GM18499 (cell line): ENCODE measurements around the gene KIF15.
"Not testable (repeated sequence)": the region's sequence is repeated elsewhere in the genome, so short reads cannot be mapped to it uniquely, and the experiment has no call there.

Experiments
- ATAC-seq: cut with Tn5 transposase; IDR thresholded peaks from one replicate; pipeline ENCODE4 v1.9.1; 2021; ENCODE audit warnings: moderate number of reproducible peaks; ENCODE audit not compliant: insufficient read depth, unreplicated experiment

The KIF15 gene

GRCh38 chr3:44825264-44825925 lies 63.8 kb downstream of the KIF15 start:
- ATAC-seq, result no peak

GRCh38 chr3:44827196-44827595 lies 65.6 kb downstream of the KIF15 start:
- no peak for ATAC-seq

- ATAC-seq, result no peak
These were observed 69.6 kb downstream of the KIF15 start for GRCh38 chr3:44831232-44831631.

GRCh38 chr3:44832032-44832431 lies 70.4 kb downstream of the KIF15 start:
- ATAC-seq, result no peak

GRCh38 chr3:44832965-44833364 lies 71.4 kb downstream of the KIF15 start:
- no peak for ATAC-seq

GRCh38 chr3:44833394-44833793 lies 71.8 kb downstream of the KIF15 start:
- ATAC-seq, result no peak

GRCh38 chr3:44835684-44836083 lies 74.1 kb downstream of the KIF15 start:
- ATAC-seq, result no peak

GRCh38 chr3:44842376-44842775 lies 80.8 kb downstream of the KIF15 start:
- ATAC-seq, result no peak

- no peak for ATAC-seq
These were observed 84.2 kb downstream of the KIF15 start for GRCh38 chr3:44845528-44846520.

GRCh38 chr3:44848634-44849033 lies 87.0 kb downstream of the KIF15 start:
- no peak for ATAC-seq

GRCh38 chr3:44856663-44857062 lies 95.1 kb downstream of the KIF15 start:
- not testable (repeated sequence) for ATAC-seq

GRCh38 chr3:44860117-44860516 lies 98.5 kb downstream of the KIF15 start:
- no peak for ATAC-seq

GRCh38 chr3:44861412-44862225 lies 100.0 kb downstream of the KIF15 start, which contains the start of gene TMEM42:
Gene TMEM42, plus strand, starts transcription at chr3:44861912. Its CDS starts 13 bp downstream, at chr3:44861925.
- ATAC-seq, result peak; percentile 63

GRCh38 chr3:44862226-44862637 lies 100.6 kb downstream of the KIF15 start:
- ATAC-seq, result peak; percentile 11

- no peak for ATAC-seq
These were observed 103.9 kb downstream of the KIF15 start for GRCh38 chr3:44865272-44866035.

GRCh38 chr3:44867421-44868111 lies 106.0 kb downstream of the KIF15 start:
- ATAC-seq, result no peak

- ATAC-seq, result no peak
These were observed 108.9 kb downstream of the KIF15 start for GRCh38 chr3:44870375-44871061.

GRCh38 chr3:44874308-44874707 lies 112.7 kb downstream of the KIF15 start, which contains the start of gene TGM4:
Gene TGM4, plus strand, starts transcription at chr3:44874608. Its CDS starts 71 bp downstream, at chr3:44874679.
- ATAC-seq, result no peak
